Ovary (tissue), 9 donors: ENCODE data around the gene ERI3. TPM values are rescaled to one million over a fixed set of nuclear protein-coding genes. Genes with fewer than 3 reads are reported as not detected.

Experiments
- DNase-seq, 5 donors: peaks; one replicate each; pipeline ENCODE4 v3.0.0-alpha.2; 2019 to 2020
- H3K27ac ChIP-seq, 2 donors: fragments of 200-600 bp; one replicate each; pipeline versions ENCODE4 v1.5.1 to v1.8.0; 2019 to 2022
- H3K27me3 ChIP-seq: fragments of 200-600 bp; one replicate; pipeline ENCODE4 v1.8.0; 2022
- H3K36me3 ChIP-seq: fragments of 200-600 bp; sonication (generic); one replicate; pipeline ENCODE4 v1.5.1; 2019
- H3K4me1 ChIP-seq: one replicate; pipeline ENCODE4 v1.8.1; 2013; ENCODE audit warnings: mild to moderate bottlenecking, moderate library complexity; ENCODE audit not compliant: insufficient read depth
- H3K4me3 ChIP-seq: fragments of 200-600 bp; sonication (generic); one replicate; pipeline ENCODE4 v1.5.1; 2017
- H3K9me3 ChIP-seq, 2 donors: fragments of 200-600 bp in 1 of 2; sonication (generic) in 1 of 2; one replicate each; pipeline versions ENCODE4 v1.5.1 to v1.8.1; 2013 to 2019; ENCODE audit warnings: mild to moderate bottlenecking in 1 of 2, moderate library complexity in 1 of 2
- EP300 ChIP-seq: sonication (generic); formaldehyde crosslinking; IDR thresholded peaks from one replicate; pipeline ENCODE4 v1.6.1; 2017; ENCODE audit warnings: antibody characterized with exemption
- POLR2A ChIP-seq: fragments of 450-650 bp; IDR thresholded peaks from one replicate; pipeline ENCODE4 v1.6.1; 2017; ENCODE audit warnings: antibody characterized with exemption, mild to moderate bottlenecking, moderate library complexity
- WGBS, 3 donors: extraction: QIAGEN DNeasy Blood & Tissue Kit in 1 of 3; methylation state at CpG; one replicate each; pipeline versions ENCODE4 v1.1.5 to v1.1.7; 2013 to 2017; 5-methylcytosine and 5-hydroxymethylcytosine counted together
- intact Hi-C, 4 donors: fragments of 100-400 bp; cut with DNase I; formaldehyde crosslinking; loops; one replicate each; pipeline versions ENCODE4 v1.11.0 to v1.15.1; 2022 to 2023
- polyA plus RNA-seq, 2 donors: library from polyadenylated mRNA; stranded (reverse); fragments of 200-250 nt in 1 of 2; fragments of 350-450 nt in 1 of 2; fragmentation: Illumina TruSeq in 1 of 2; extraction: RNeasy Lipid Tissue Mini Kit (QIAGEN cat#74804) in 1 of 2; gene quantifications; one replicate each; pipeline ENCODE4 v1.2.3, GENCODE V29; 2013 to 2014
- total RNA-seq, 7 donors: library from RNA; depleted of rRNA in 2 of 7; stranded (reverse); fragments of >200 nt in 2 of 7; fragmentation: NEBNext Ultra II Directional in 3 of 7; extraction: Animal tissue kit (Norgen Biotek cat#: 25700) in 3 of 7; gene quantifications; one replicate each; pipeline versions ENCODE4 v1.1.0 to v1.2.4, GENCODE V29; 2016 to 2023
- TF ChIP-seq, protein P1 (sequence below), 3 donors: fragments of 450-650 bp in 2 of 3; fragments of 200-600 bp in 1 of 3; IDR thresholded peaks; one replicate each; pipeline versions ENCODE4 v1.5.1 to v1.8.0; 2016 to 2022; ENCODE audit warnings: antibody characterized with exemption in 3 of 3, mild to moderate bottlenecking in 1 of 3
- donor health status: DM: no; HTN: no; CAD: no; lungs with moderate emphysema.
- donor health status: DM: no; HTN: no; CAD: no.
- donor health status: Bipolar disorder and iron deficiency.
- donor health status: DM: yes; HTN: yes; CAD: no.
- donor health status: DM: no; HTN: no; CAD: no.
- donor health status: DM: yes; HTN: yes; CAD: no.

Gene ERI3
- total and polyA plus RNA-seq, 9 donors, result 35.4 to 67.0 (median 48.9) TPM

- Histone ChIP-seq H3K27me3 (no peaks in the 10 kb centered on the region), H3K27ac (no peak overlapping the region), H3K9me3 (no peaks in the 10 kb centered on the region), H3K36me3 (no peaks in the 10 kb centered on the region), H3K4me1 (no peaks in the 10 kb centered on the region), H3K4me3 (no peak overlapping the region)
- intact Hi-C loops, result loop anchor here in 1 of 4 donors (5.0 kb wide), 1 partner anchor 96 kb away; no protein-coding TSS in a partner anchor
- DNase-seq, result peak in 2 of 5 donors; percentile 30 to 43
- TF ChIP-seq EP300 (no peak), POLR2A (no peak)
- TF ChIP-seq, protein P1, sequence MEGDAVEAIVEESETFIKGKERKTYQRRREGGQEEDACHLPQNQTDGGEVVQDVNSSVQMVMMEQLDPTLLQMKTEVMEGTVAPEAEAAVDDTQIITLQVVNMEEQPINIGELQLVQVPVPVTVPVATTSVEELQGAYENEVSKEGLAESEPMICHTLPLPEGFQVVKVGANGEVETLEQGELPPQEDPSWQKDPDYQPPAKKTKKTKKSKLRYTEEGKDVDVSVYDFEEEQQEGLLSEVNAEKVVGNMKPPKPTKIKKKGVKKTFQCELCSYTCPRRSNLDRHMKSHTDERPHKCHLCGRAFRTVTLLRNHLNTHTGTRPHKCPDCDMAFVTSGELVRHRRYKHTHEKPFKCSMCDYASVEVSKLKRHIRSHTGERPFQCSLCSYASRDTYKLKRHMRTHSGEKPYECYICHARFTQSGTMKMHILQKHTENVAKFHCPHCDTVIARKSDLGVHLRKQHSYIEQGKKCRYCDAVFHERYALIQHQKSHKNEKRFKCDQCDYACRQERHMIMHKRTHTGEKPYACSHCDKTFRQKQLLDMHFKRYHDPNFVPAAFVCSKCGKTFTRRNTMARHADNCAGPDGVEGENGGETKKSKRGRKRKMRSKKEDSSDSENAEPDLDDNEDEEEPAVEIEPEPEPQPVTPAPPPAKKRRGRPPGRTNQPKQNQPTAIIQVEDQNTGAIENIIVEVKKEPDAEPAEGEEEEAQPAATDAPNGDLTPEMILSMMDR (IDR thresholded peaks at IDR 0.05), result peak in 2 of 3 donors; percentile 34 to 42
- WGBS, 3 donors, result 63 to 71% (median 66%) methylated on average over 9 of the region's 9 CpGs
Observed at GRCh38 chr1:44318097-44319088, 36.7 kb downstream of the ERI3 start.

DNA sequence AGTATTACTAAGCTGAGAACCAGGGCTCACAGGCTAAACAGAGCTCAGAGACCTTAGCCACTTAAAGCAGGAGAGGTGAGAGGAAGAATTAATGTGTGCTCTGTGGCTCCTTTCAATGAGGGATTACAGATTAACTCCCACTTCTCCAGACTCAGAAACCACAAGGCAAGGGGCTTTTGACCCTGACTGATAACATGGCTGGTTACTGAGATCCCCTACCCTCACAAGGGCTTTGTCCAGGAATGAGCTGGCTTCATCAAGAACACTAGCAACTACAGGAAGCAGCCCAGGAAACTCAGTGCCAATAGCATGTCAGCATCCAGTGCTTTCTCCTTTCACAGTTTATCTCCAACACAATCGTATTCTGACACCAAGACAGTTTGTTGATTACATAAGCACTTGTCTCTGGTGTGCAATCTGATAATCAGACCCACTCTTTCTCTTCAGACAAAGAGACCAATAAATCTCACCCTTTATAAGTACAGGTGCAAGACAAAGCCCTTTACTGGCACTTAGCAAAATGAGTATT, 38.8 kb downstream of the ERI3 start:
- Histone ChIP-seq H3K4me1 (no peaks in the 10 kb centered on the region), H3K9me3 (no peaks in the 10 kb centered on the region), H3K27me3 (no peaks in the 10 kb centered on the region), H3K4me3 (no peak overlapping the region), H3K27ac (no peak overlapping the region), H3K36me3 (no peaks in the 10 kb centered on the region)
- intact Hi-C loops, result loop anchor here in 1 of 4 donors (5.0 kb wide), 1 partner anchor 94 kb away; no protein-coding TSS in a partner anchor
- no peak for TF ChIP-seq POLR2A
- no peak for TF ChIP-seq EP300
- TF ChIP-seq, protein P1 (IDR thresholded peaks at IDR 0.05), result no peak
- WGBS, 3 donors, result 56 to 65% (median 59%) methylated on average over 1 of the region's 1 CpG
- no peak for DNase-seq

DNA sequence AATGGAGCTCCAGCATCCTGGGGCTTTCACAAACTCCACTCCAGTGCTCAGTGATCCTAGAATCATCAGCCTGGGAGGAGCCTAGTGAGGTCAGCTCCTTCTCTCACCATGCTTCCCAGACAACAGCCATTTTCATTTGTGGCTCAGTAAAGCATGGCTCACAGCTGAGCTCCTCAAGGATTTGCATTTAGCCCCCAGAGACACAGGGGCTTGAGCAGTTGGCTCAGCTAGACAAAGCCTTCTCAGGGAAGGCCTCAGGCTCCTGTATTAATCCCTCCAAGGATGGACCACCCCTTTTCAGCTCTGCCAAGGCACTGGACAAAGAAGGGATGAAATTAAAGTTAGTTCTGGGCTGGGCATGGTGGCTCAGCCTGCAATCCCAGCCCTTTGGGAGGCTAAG, 39.5 kb downstream of the ERI3 start:
- no peaks in the 10 kb centered on the region for H3K9me3 ChIP-seq
- no peaks in the 10 kb centered on the region for H3K4me1 ChIP-seq
- H3K36me3 ChIP-seq, result no peaks in the 10 kb centered on the region
- intact Hi-C loops, result loop anchor here in 1 of 4 donors (5.0 kb wide), 1 partner anchor 93 kb away; no protein-coding TSS in a partner anchor
- TF ChIP-seq POLR2A (no peak), EP300 (no peak)
- TF ChIP-seq, protein P1 (IDR thresholded peaks at IDR 0.05), result no peak
- H3K27me3 ChIP-seq, result no peaks in the 10 kb centered on the region
- H3K27ac ChIP-seq, result no peak overlapping the region
- DNase-seq, result no peak
- no peak overlapping the region for H3K4me3 ChIP-seq

DNA sequence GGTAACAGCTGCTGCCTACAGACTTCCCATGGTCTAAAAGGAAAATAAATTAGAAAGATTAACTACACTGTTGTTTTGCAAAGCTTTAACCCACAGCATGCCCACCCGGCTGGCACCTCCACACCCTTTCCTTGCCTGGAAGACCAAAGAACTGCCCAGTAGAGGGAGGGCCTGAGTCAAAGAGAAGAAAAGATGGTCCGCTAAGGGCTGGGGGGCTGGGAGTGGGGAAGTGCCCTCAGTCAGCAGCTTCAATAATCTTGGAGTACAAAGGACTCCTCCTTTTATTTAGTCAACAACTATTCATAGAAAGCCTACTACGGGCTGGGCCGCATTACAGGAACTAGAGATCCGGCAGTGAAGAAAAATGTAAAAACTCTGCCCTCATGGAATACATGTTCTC, 40.6 kb downstream of the ERI3 start:
- intact Hi-C loops, result no loop called here
- no peak for DNase-seq
- Histone ChIP-seq H3K9me3 (no peaks in the 10 kb centered on the region), H3K36me3 (no peaks in the 10 kb centered on the region), H3K27ac (no peak overlapping the region), H3K4me3 (no peak overlapping the region), H3K4me1 (no peaks in the 10 kb centered on the region), H3K27me3 (no peaks in the 10 kb centered on the region)
- 50 to 69% (median 57%) methylated on average over 5 of the region's 5 CpGs for WGBS, 3 donors
- TF ChIP-seq POLR2A (no peak), EP300 (no peak)
- TF ChIP-seq, protein P1 (IDR thresholded peaks at IDR 0.05), result no peak
